Parathyroid adenoma (tissue), 2 donors: ENCODE results near the gene SNCA.

Experiments
- H2AFZ ChIP-seq: fragments of 300-600 bp; sonication (generic); one replicate; pipeline ENCODE4 v1.7.0; 2017; ENCODE audit warnings: antibody characterized with exemption, mild to moderate bottlenecking
- H3K27ac ChIP-seq: fragments of 300-600 bp; sonication (generic); one replicate; pipeline ENCODE4 v1.7.0; 2017
- H3K27me3 ChIP-seq: fragments of 300-600 bp; sonication (generic); one replicate; pipeline ENCODE4 v1.7.0; 2017; ENCODE audit warnings: low read length; ENCODE audit not compliant: control insufficient read depth, insufficient read depth
- H3K36me3 ChIP-seq: fragments of 300-600 bp; sonication (generic); one replicate; pipeline ENCODE4 v1.7.0; 2017; ENCODE audit warnings: low read length; ENCODE audit not compliant: control insufficient read depth, insufficient read depth
- H3K4me1 ChIP-seq: fragments of 300-600 bp; sonication (generic); one replicate; pipeline ENCODE4 v1.7.0; 2017; ENCODE audit warnings: control low read depth
- H3K4me2 ChIP-seq: fragments of 300-600 bp; sonication (generic); one replicate; pipeline ENCODE4 v1.7.0; 2017; ENCODE audit warnings: low read length
- H3K4me3 ChIP-seq: fragments of 300-600 bp; sonication (generic); one replicate; pipeline ENCODE4 v1.7.0; 2017; ENCODE audit warnings: low read depth, low read length
- H3K79me2 ChIP-seq: fragments of 300-600 bp; sonication (generic); one replicate; pipeline ENCODE4 v1.7.0; 2017; ENCODE audit warnings: control low read depth
- H3K9ac ChIP-seq: fragments of 300-600 bp; sonication (generic); one replicate; pipeline ENCODE4 v1.7.0; 2017; ENCODE audit warnings: mild to moderate bottlenecking
- H3K9me3 ChIP-seq: fragments of 300-600 bp; sonication (generic); one replicate; pipeline ENCODE4 v1.7.0; 2017; ENCODE audit warnings: low read length; ENCODE audit not compliant: control insufficient read depth
- TF ChIP-seq, protein P1 (sequence below): fragments of 300-600 bp; sonication (generic); IDR thresholded peaks from one replicate; pipeline ENCODE4 v1.7.0; 2017; ENCODE audit warnings: antibody characterized with exemption, mild to moderate bottlenecking
- donor health status: primary hyperparathyroidism.

SNCA gene

DNA sequence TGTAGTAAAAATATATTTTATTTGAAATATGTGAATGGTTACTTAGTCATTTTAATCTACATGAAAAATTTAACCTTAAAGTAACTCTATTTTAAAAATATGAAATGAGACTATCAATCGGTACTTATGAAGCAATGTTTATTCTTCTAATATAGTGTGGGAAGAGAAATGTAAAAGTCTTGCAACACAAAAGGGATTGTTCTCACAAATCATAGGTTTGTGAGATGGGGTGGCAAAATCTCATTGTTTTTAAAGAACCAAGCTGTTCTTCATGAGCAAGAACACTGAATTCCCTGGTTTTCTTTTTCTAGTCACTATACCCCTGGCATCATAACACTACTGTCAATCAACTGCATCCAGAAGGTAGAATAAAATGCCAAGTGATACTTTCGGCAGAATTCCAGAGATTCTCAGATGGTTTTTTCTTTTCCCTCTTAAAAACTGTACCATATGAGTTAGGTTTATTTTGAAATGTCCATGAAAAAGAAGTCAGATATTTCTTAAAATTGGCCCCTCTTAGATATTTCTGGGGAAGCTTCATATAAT is 52.2 kb downstream of the SNCA start:
- Histone ChIP-seq H3K79me2 (no peaks in the 10 kb centered on the region), H3K9me3 (no peaks in the 10 kb centered on the region), H3K9ac (no peak overlapping the region), H3K4me3 (no peak overlapping the region), H2AFZ (no peak overlapping the region), H3K36me3 (no peaks in the 10 kb centered on the region), H3K4me1 (no peaks in the 10 kb centered on the region), H3K27ac (no peak overlapping the region), H3K4me2 (no peak overlapping the region), H3K27me3 (no peaks in the 10 kb centered on the region)
- TF ChIP-seq, protein P1, sequence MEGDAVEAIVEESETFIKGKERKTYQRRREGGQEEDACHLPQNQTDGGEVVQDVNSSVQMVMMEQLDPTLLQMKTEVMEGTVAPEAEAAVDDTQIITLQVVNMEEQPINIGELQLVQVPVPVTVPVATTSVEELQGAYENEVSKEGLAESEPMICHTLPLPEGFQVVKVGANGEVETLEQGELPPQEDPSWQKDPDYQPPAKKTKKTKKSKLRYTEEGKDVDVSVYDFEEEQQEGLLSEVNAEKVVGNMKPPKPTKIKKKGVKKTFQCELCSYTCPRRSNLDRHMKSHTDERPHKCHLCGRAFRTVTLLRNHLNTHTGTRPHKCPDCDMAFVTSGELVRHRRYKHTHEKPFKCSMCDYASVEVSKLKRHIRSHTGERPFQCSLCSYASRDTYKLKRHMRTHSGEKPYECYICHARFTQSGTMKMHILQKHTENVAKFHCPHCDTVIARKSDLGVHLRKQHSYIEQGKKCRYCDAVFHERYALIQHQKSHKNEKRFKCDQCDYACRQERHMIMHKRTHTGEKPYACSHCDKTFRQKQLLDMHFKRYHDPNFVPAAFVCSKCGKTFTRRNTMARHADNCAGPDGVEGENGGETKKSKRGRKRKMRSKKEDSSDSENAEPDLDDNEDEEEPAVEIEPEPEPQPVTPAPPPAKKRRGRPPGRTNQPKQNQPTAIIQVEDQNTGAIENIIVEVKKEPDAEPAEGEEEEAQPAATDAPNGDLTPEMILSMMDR = no peak

DNA sequence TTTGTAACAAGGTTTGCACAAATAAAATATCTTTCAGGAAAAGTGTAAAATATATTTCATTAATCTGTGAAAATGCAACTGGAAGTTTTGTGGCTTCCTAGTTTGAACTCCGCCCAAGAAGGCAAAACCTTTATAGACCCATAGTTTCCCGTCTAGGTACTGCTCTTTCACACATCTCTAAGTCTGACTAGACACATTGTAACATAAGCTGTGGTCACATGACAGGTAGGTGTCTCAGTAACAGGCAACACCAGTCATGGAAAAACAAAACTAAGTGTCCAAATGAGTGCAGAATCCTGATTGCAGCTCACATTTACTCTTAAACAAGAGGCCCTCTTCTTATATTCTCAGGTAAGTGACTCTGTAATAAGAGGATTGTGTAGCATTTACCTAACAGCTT is 55.6 kb downstream of the SNCA start:
- H3K9ac ChIP-seq = no peak overlapping the region
- H3K4me3 ChIP-seq = no peak overlapping the region
- H3K9me3 ChIP-seq = no peaks in the 10 kb centered on the region
- H2AFZ ChIP-seq = no peak overlapping the region
- no peaks in the 10 kb centered on the region for H3K79me2 ChIP-seq
- no peaks in the 10 kb centered on the region for H3K27me3 ChIP-seq
- no peaks in the 10 kb centered on the region for H3K36me3 ChIP-seq
- no peak overlapping the region for H3K4me2 ChIP-seq
- TF ChIP-seq, protein P1 = no peak
- no peak overlapping the region for H3K27ac ChIP-seq
- H3K4me1 ChIP-seq = no peaks in the 10 kb centered on the region

DNA sequence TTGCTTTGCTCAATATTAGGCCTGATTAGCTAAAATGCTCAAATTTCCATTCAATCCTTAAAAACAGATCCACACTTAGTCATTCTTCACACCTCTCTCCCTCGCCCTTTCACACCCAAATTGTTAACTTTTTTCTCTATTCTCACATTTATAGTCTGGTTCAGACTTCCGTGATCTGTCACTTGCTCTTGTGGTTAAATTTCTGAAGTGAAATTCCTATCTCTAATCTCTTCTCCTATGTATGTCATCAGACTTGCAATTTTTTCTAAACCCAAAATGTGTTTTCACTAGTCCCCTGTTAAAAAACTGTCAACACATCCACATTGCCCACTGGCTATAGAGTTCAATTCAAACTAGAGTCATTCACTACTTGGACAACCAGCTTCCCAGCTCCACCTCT is 63.2 kb downstream of the SNCA start:
- H3K27ac ChIP-seq = no peak overlapping the region
- TF ChIP-seq, protein P1 = no peak
- H3K4me1 ChIP-seq = no peaks in the 10 kb centered on the region
- no peak overlapping the region for H3K9ac ChIP-seq
- no peaks in the 10 kb centered on the region for H3K36me3 ChIP-seq
- H3K79me2 ChIP-seq = no peaks in the 10 kb centered on the region
- H2AFZ ChIP-seq = no peak overlapping the region
- H3K9me3 ChIP-seq = no peaks in the 10 kb centered on the region
- H3K4me2 ChIP-seq = no peak overlapping the region
- no peak overlapping the region for H3K4me3 ChIP-seq
- H3K27me3 ChIP-seq = no peaks in the 10 kb centered on the region

DNA sequence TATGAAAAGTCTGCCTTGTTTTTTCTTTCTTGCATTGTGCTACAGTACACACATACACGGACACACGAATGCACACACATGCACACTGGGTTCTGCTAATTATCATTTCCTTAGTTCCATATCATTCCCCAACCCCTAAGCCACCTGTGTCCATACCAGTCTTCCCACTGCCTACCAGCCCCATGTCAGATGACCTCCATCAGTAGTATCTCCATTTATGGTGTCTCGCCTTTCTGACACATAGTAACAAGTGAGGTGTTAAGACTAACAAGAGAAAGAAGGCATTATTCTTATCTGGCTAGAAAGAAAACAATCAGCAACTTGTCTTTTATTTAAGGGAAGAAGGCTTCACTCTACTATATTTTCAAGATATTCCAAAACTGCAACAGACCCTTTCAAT is 67.1 kb downstream of the SNCA start:
- TF ChIP-seq, protein P1 = no peak
- no peak overlapping the region for H2AFZ ChIP-seq
- no peak overlapping the region for H3K27ac ChIP-seq
- no peaks in the 10 kb centered on the region for H3K9me3 ChIP-seq
- H3K4me2 ChIP-seq = no peak overlapping the region
- H3K79me2 ChIP-seq = no peaks in the 10 kb centered on the region
- H3K4me1 ChIP-seq = no peaks in the 10 kb centered on the region
- no peak overlapping the region for H3K9ac ChIP-seq
- H3K4me3 ChIP-seq = no peak overlapping the region
- H3K27me3 ChIP-seq = no peaks in the 10 kb centered on the region
- H3K36me3 ChIP-seq = no peaks in the 10 kb centered on the region

DNA sequence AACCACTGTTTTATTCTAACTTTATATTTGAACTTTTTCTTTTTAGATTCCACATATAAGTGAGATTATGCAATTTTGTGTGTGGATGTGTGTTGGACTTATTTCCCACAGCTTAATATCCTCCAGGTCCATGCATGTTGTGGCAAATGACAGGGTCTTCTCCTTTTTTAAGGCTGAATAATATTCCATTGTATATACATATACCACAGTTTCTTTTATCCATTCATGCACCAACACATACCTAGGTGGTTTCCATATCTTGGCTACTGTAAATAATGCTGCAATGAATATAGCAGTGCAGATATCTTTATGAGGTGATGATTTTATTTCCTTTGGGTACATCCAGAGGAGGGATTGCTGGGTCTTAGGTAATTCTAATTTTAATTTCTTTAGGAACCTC is 69.0 kb downstream of the SNCA start:
- no peak overlapping the region for H3K9ac ChIP-seq
- no peak overlapping the region for H3K4me2 ChIP-seq
- no peaks in the 10 kb centered on the region for H3K79me2 ChIP-seq
- H3K4me3 ChIP-seq = no peak overlapping the region
- no peak overlapping the region for H3K27ac ChIP-seq
- H3K27me3 ChIP-seq = no peaks in the 10 kb centered on the region
- TF ChIP-seq, protein P1 = no peak
- no peak overlapping the region for H2AFZ ChIP-seq
- H3K9me3 ChIP-seq = no peaks in the 10 kb centered on the region
- no peaks in the 10 kb centered on the region for H3K4me1 ChIP-seq
- no peaks in the 10 kb centered on the region for H3K36me3 ChIP-seq
